Left ventricle myocardium inferior (tissue), 1 donor: ENCODE results near the gene BTRC. TPM values are rescaled to one million over a fixed set of nuclear protein-coding genes. Genes with fewer than 3 reads are reported as not detected.

Experiments
- DNase-seq: peaks from one replicate; pipeline ENCODE4 v3.0.0-alpha.2; 2020
- H3K27ac ChIP-seq: fragments of 200-600 bp; replicated peaks from 2 replicates; pipeline ENCODE4 v1.8.0; 2021
- H3K27me3 ChIP-seq: fragments of 200-600 bp; 2 replicates; pipeline ENCODE4 v1.8.0; 2021; ENCODE audit warnings: low read depth
- H3K36me3 ChIP-seq: fragments of 200-600 bp; 2 replicates; pipeline ENCODE4 v1.8.0; 2021
- H3K4me1 ChIP-seq: fragments of 200-600 bp; 2 replicates; pipeline ENCODE4 v1.8.0; 2021
- H3K4me3 ChIP-seq: fragments of 200-600 bp; 2 replicates; pipeline ENCODE4 v1.8.0; 2021; ENCODE audit warnings: mild to moderate bottlenecking, moderate library complexity
- H3K9me3 ChIP-seq: fragments of 200-600 bp; replicated peaks from 2 replicates; pipeline ENCODE4 v1.8.0; 2021
- intact Hi-C: fragments of 100-400 bp; cut with micrococcal nuclease; formaldehyde crosslinking; loops from one replicate; pipeline ENCODE4 v1.11.0; 2022
- total RNA-seq: library from RNA; stranded (reverse); fragmentation: NEBNext Ultra II Directional; extraction: Animal tissue kit (Norgen Biotek cat#: 25700); gene quantifications from one replicate; pipeline ENCODE4 v1.2.1, GENCODE V29; 2021
- TF ChIP-seq, protein P1 (sequence below): fragments of 200-600 bp; IDR thresholded peaks from 2 replicates; pipeline ENCODE4 v1.8.0; 2021; ENCODE audit warnings: antibody characterized with exemption, mild to moderate bottlenecking, borderline replicate concordance
- donor health status: DM: no; HTN: yes; CAD: no; lungs with severe emphysema.

The BTRC gene
- total RNA-seq, 1 donor from 2014 or later: 34.8 TPM

GRCh38 chr10:101513733-101514132, 159.8 kb downstream of the BTRC start:
- TF ChIP-seq, protein P1, sequence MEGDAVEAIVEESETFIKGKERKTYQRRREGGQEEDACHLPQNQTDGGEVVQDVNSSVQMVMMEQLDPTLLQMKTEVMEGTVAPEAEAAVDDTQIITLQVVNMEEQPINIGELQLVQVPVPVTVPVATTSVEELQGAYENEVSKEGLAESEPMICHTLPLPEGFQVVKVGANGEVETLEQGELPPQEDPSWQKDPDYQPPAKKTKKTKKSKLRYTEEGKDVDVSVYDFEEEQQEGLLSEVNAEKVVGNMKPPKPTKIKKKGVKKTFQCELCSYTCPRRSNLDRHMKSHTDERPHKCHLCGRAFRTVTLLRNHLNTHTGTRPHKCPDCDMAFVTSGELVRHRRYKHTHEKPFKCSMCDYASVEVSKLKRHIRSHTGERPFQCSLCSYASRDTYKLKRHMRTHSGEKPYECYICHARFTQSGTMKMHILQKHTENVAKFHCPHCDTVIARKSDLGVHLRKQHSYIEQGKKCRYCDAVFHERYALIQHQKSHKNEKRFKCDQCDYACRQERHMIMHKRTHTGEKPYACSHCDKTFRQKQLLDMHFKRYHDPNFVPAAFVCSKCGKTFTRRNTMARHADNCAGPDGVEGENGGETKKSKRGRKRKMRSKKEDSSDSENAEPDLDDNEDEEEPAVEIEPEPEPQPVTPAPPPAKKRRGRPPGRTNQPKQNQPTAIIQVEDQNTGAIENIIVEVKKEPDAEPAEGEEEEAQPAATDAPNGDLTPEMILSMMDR: no peak
- H3K27ac ChIP-seq: no peak overlapping the region
- H3K36me3 ChIP-seq: no peaks in the 10 kb centered on the region
- no peaks in the 10 kb centered on the region for H3K27me3 ChIP-seq
- no peak overlapping the region for H3K4me3 ChIP-seq
- H3K4me1 ChIP-seq: peaks cover 11% of the 10 kb centered on the region
- peaks cover 9% of the 10 kb centered on the region for H3K9me3 ChIP-seq
- intact Hi-C loops: no loop called here
- DNase-seq: no peak

- Histone ChIP-seq H3K4me1 (peaks cover 21% of the 10 kb centered on the region), H3K9me3 (no peaks in the 10 kb centered on the region), H3K27ac (peak overlapping the region; percentile 27), H3K27me3 (no peaks in the 10 kb centered on the region), H3K4me3 (no peak overlapping the region), H3K36me3 (peaks cover 27% of the 10 kb centered on the region)
- TF ChIP-seq, protein P1: no peak
- DNase-seq: no peak
- intact Hi-C loops: no loop called here
Observed at GRCh38 chr10:101525848-101526247, 171.9 kb downstream of the BTRC start.

GRCh38 chr10:101529207-101529606, 175.2 kb downstream of the BTRC start:
- Histone ChIP-seq H3K27me3 (no peaks in the 10 kb centered on the region), H3K9me3 (no peaks in the 10 kb centered on the region), H3K36me3 (peaks cover 46% of the 10 kb centered on the region), H3K4me3 (no peak overlapping the region), H3K4me1 (peaks cover 21% of the 10 kb centered on the region), H3K27ac (no peak overlapping the region)
- TF ChIP-seq, protein P1: no peak
- DNase-seq: no peak
- intact Hi-C loops: no loop called here

GRCh38 chr10:101529725-101530553, 176.0 kb downstream of the BTRC start:
- no peak for DNase-seq
- intact Hi-C loops: no loop called here
- Histone ChIP-seq H3K9me3 (no peaks in the 10 kb centered on the region), H3K27ac (no peak overlapping the region), H3K4me3 (no peak overlapping the region), H3K4me1 (peaks cover 21% of the 10 kb centered on the region), H3K27me3 (no peaks in the 10 kb centered on the region), H3K36me3 (peaks cover 53% of the 10 kb centered on the region)
- TF ChIP-seq, protein P1: no peak

GRCh38 chr10:101535949-101536348, 182.0 kb downstream of the BTRC start:
- Histone ChIP-seq H3K9me3 (no peaks in the 10 kb centered on the region), H3K27ac (no peak overlapping the region), H3K36me3 (peaks cover 80% of the 10 kb centered on the region), H3K4me3 (no peak overlapping the region), H3K4me1 (peaks cover 3% of the 10 kb centered on the region), H3K27me3 (no peaks in the 10 kb centered on the region)
- DNase-seq: no peak
- intact Hi-C loops: no loop called here
- TF ChIP-seq, protein P1: no peak
